ENCODE data around the gene CRISPLD2.

- TF ChIP-seq CTCF (IDR thresholded peaks at IDR 0.05; ENCODE audit: poor library complexity, severe bottlenecking): no peak
- no peak for TF ChIP-seq POLR2AphosphoS5 (IDR thresholded peaks at IDR 0.05)
- no peak for TF ChIP-seq TAF1 (IDR thresholded peaks at IDR 0.05; ENCODE audit: low read depth)
- no peak for TF ChIP-seq REST (IDR thresholded peaks at IDR 0.05; ENCODE audit: borderline replicate concordance)
- no peak for TF ChIP-seq EZH2 (IDR thresholded peaks at IDR 0.05; ENCODE audit: borderline replicate concordance, insufficient read depth, low read length, poor library complexity, severe bottlenecking)
- TF ChIP-seq EP300 (conservative IDR thresholded peaks at IDR 0.05; ENCODE audit: poor library complexity, severe bottlenecking): no peak
- TF ChIP-seq SMC3 (conservative IDR thresholded peaks at IDR 0.05; ENCODE audit: poor library complexity): no peak
- TF ChIP-seq MXI1 (conservative IDR thresholded peaks at IDR 0.05; ENCODE audit: poor library complexity, severe bottlenecking): no peak
Observed at GRCh38 chr16:84813141-84813934, 6.4 kb upstream of the CRISPLD2 start.
